Keratinocyte (primary cell): Measurements from ENCODE around the gene MUC21. TPM values are rescaled to one million over a fixed set of nuclear protein-coding genes. Genes with fewer than 3 reads are reported as not detected.

Experiments used
- DNase-seq: peaks from one replicate; pipeline ENCODE4 v3.0.0-alpha.2; 2011; ENCODE audit warnings: low read depth, missing footprints, low spot score
- FAIRE-seq: peaks from 2 replicates; lab custom pipeline; 2011; peaks lifted over from hg19 to GRCh38; lab: Jason Lieb, UNC
- H2AFZ ChIP-seq: 2 replicates; pipeline ENCODE4 v1.6.0; 2012; ENCODE audit warnings: low read length, control low read depth, inconsistent platforms; ENCODE audit not compliant: control insufficient read depth
- H3K27ac ChIP-seq: 2 replicates; pipeline ENCODE4 v1.5.1; 2011; ENCODE audit warnings: low read length; ENCODE audit not compliant: control insufficient read depth, insufficient read depth
- H3K27me3 ChIP-seq: 3 replicates; pipeline ENCODE4 v1.6.0; 2011; ENCODE audit warnings: low read length; ENCODE audit not compliant: control insufficient read depth, insufficient read depth; ENCODE audit errors: extremely low read depth
- H3K36me3 ChIP-seq, 2 experiments: 2 replicates in 1 of 2; 3 replicates in 1 of 2; pipeline ENCODE4 v1.5.1; 2011; ENCODE audit warnings: low read length in 2 of 2, mild to moderate bottlenecking in 1 of 2; ENCODE audit not compliant: control insufficient read depth in 2 of 2, insufficient read depth in 2 of 2; ENCODE audit errors: extremely low read depth in 1 of 2
- H3K4me1 ChIP-seq: 3 replicates; pipeline ENCODE4 v1.5.1; 2011; ENCODE audit warnings: low read length; ENCODE audit not compliant: control insufficient read depth, insufficient read depth; ENCODE audit errors: extremely low read depth
- H3K4me2 ChIP-seq: 3 replicates; pipeline ENCODE4 v1.6.0; 2011; ENCODE audit warnings: low read depth, low read length; ENCODE audit not compliant: control insufficient read depth, insufficient read depth; ENCODE audit errors: extremely low read depth
- H3K4me3 ChIP-seq, 3 experiments: fragments of 200-600 bp in 1 of 3; sonication (generic) in 1 of 3; 2 replicates in 2 of 3; 3 replicates in 1 of 3; pipeline ENCODE4 v1.5.1; 2011 to 2016; ENCODE audit warnings: low read length in 3 of 3, mild to moderate bottlenecking in 3 of 3, control low read depth in 2 of 3, inconsistent platforms in 1 of 3, low read depth in 1 of 3, mixed read lengths in 1 of 3, mixed run types in 1 of 3, moderate library complexity in 1 of 3; ENCODE audit not compliant: control insufficient read depth in 2 of 3, insufficient read depth in 2 of 3; ENCODE audit errors: extremely low read depth in 1 of 3
- H3K79me2 ChIP-seq: 2 replicates; pipeline ENCODE4 v1.6.0; 2012; ENCODE audit warnings: low read length; ENCODE audit not compliant: control insufficient read depth, insufficient read depth
- H3K9ac ChIP-seq: 3 replicates; pipeline ENCODE4 v1.6.0; 2011; ENCODE audit warnings: low read length; ENCODE audit not compliant: control insufficient read depth, insufficient read depth; ENCODE audit errors: extremely low read depth
- H3K9me1 ChIP-seq: 3 replicates; pipeline ENCODE4 v1.6.0; 2011; ENCODE audit warnings: low read length; ENCODE audit not compliant: control insufficient read depth, insufficient read depth; ENCODE audit errors: extremely low read depth
- H3K9me3 ChIP-seq: 2 replicates; pipeline ENCODE4 v1.5.1; 2012; ENCODE audit warnings: low read depth, low read length; ENCODE audit not compliant: control insufficient read depth
- H4K20me1 ChIP-seq: 3 replicates; pipeline ENCODE4 v1.6.0; 2011; ENCODE audit warnings: low read length; ENCODE audit not compliant: control insufficient read depth, insufficient read depth; ENCODE audit errors: extremely low read depth
- CTCF ChIP-seq, 3 experiments: IDR thresholded peaks in 1 of 3; conservative IDR thresholded peaks in 1 of 3; optimal IDR thresholded peaks in 1 of 3; 2 replicates in 2 of 3; 3 replicates in 1 of 3; pipeline versions ENCODE3 to v1.5.1; 2011; ENCODE audit warnings: low read length in 3 of 3, mild to moderate bottlenecking in 3 of 3, moderate library complexity in 2 of 3, control low read depth in 1 of 3, inconsistent platforms in 1 of 3; ENCODE audit not compliant: insufficient read depth in 2 of 3; ENCODE audit errors: extremely low read depth in 1 of 3
- EZH2 ChIP-seq: IDR thresholded peaks from one replicate; pipeline ENCODE4 v1.6.1; 2012; ENCODE audit warnings: inconsistent platforms, mild to moderate bottlenecking, low read length, moderate library complexity
- dilution Hi-C: fragments of 300-500 bp; cut with MboI; formaldehyde crosslinking; loops from one replicate; pipeline ENCODE4 v1.7.0; 2020; ENCODE audit warnings: low sequenced_read_pairs; ENCODE audit not compliant: extremely low pct_ligation_motif_present
- polyA plus RNA-seq, 5 experiments: library from polyadenylated mRNA; depleted of rRNA in 3 of 5; stranded (reverse) in 3 of 5; stranded (forward) in 1 of 5; unstranded in 1 of 5; fragments of >200 nt; gene quantifications; 1 replicate in 1 of 5; 2 replicates in 3 of 5; 3 replicates in 1 of 5; pipeline versions ENCODE4 v1.2.1 to v1.2.3, GENCODE V29; 2011 to 2012; ENCODE audit warnings: missing spikeins in 2 of 5, low read depth in 1 of 5, low replicate concordance in 1 of 5

The MUC21 gene
- polyA plus RNA-seq, 1 donor (not counting 4 experiments of a cell fraction or from before 2014, with no cell fraction given), result not detected

- Histone ChIP-seq H3K9ac (no peak overlapping the region), H3K4me3 (no peak overlapping the region), H4K20me1 (no peaks in the 10 kb centered on the region), H3K36me3 (no peaks in the 10 kb centered on the region), H3K27me3 (no peaks in the 10 kb centered on the region), H3K79me2 (no peaks in the 10 kb centered on the region), H3K4me2 (no peak overlapping the region), H3K9me3 (no peaks in the 10 kb centered on the region), H3K27ac (no peak overlapping the region), H3K9me1 (no peaks in the 10 kb centered on the region), H2AFZ (no peak overlapping the region), H3K4me1 (peaks cover 5% of the 10 kb centered on the region)
- DNase-seq, result no peak
- TF ChIP-seq EZH2, result no peak
- no peak for TF ChIP-seq CTCF (optimal IDR thresholded peaks at IDR 0.05 in 1 of 3, IDR thresholded peaks at IDR 0.05 in 1 of 3, conservative IDR thresholded peaks at IDR 0.05 in 1 of 3; ENCODE audit: extremely low read depth in 1 of 3, insufficient read depth in 2 of 3, low read length in 3 of 3)
- dilution Hi-C loops, result no loop called here
- no peak for FAIRE-seq
Observed at GRCh38 chr6:30962716-30963115, 20.8 kb upstream of the MUC21 start.

- DNase-seq (no peak), FAIRE-seq (peak; percentile 81)
- Histone ChIP-seq H3K9ac (no peak overlapping the region), H3K4me1 (peaks cover 5% of the 10 kb centered on the region), H3K36me3 (no peaks in the 10 kb centered on the region), H3K27ac (no peak overlapping the region), H3K4me3 (no peak overlapping the region), H3K4me2 (no peak overlapping the region), H3K79me2 (no peaks in the 10 kb centered on the region), H3K9me1 (no peaks in the 10 kb centered on the region), H3K9me3 (no peaks in the 10 kb centered on the region), H2AFZ (no peak overlapping the region), H4K20me1 (no peaks in the 10 kb centered on the region), H3K27me3 (no peaks in the 10 kb centered on the region)
- no peak for TF ChIP-seq CTCF (optimal IDR thresholded peaks at IDR 0.05 in 1 of 3, IDR thresholded peaks at IDR 0.05 in 1 of 3, conservative IDR thresholded peaks at IDR 0.05 in 1 of 3; ENCODE audit: extremely low read depth in 1 of 3, insufficient read depth in 2 of 3, low read length in 3 of 3)
- TF ChIP-seq EZH2, result no peak
- dilution Hi-C loops, result no loop called here
Observed at GRCh38 chr6:30963641-30964040, 19.9 kb upstream of the MUC21 start.
